SHP77 (cell line): ENCODE results near the gene ISCU.
"Not testable (repeated sequence)": the region's sequence is repeated elsewhere in the genome, so short reads cannot be mapped to it uniquely, and the experiment has no call there.

ENCODE experiments used
- DNase-seq, 2 experiments: peaks; one replicate each; lab custom pipeline; 2025; lab: John Stamatoyannopoulos, UW

ISCU gene

DNA sequence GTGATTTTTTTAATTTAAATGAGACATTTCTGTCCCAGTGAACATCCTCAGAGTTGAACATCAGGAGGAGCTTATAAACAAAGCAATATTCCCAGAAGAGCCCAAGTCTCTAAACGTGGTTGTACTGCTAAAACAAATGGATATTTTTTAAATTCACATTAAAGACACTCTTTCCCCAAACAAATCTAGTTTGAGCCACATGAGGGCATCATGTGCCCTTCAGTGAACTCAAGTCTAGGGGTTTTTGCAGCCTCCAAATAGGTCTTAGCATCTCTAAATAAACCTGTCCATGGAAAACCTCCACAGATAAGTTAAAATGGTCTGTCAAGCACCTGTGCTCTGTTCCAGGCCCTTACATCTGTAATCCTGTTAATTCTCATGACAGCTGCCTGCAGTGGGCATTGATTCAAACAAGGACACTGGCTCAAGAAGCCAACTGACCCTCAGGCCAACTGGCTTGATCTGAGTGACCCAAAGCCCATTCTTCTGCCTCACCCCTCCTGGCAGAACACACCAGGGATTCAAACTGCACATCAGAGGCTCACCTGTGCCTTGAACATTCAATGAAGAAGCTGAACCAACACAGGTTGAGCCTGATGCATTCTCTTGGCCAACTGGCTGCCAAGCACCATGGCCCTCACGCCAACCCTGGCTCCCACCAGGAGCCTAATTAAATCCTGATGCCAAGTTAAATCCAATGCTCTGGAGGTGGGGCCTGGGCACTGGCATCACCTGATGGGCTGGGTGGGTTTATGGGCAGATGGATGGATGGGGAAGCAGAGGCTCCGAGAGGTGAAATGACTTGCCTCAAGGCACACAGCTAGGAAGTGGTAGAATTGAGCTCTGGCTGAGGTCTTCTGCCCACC lies 8.6 kb downstream of the ISCU start:
- peak; percentile 19 to 29 for DNase-seq

DNA sequence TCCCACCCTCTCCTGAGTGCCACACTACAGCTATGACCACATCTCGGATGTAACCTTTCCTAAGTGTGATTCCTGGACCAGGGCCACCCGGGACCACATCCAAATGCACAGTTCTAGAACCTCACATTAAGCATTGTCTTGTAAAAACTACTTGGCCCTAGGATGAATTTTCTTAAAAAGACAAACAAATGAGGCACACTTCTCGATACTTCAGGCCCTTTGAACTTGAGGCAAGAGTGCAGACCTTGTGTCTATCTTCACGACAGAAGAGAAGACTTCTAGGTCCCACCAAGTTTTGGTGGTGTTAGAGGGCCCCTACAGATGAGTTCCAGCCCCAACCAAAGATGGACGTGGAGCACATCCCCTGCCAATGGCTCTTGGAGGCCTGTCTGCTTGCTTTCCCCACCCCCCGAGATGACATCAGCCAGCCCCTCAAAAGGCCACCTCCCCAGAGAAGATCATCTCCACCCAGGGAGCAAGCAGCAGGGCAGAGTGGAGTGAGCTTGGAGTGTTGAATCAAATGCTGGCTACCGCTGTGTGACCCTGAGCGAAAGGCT lies 9.3 kb downstream of the ISCU start:
- no peak for DNase-seq

DNA sequence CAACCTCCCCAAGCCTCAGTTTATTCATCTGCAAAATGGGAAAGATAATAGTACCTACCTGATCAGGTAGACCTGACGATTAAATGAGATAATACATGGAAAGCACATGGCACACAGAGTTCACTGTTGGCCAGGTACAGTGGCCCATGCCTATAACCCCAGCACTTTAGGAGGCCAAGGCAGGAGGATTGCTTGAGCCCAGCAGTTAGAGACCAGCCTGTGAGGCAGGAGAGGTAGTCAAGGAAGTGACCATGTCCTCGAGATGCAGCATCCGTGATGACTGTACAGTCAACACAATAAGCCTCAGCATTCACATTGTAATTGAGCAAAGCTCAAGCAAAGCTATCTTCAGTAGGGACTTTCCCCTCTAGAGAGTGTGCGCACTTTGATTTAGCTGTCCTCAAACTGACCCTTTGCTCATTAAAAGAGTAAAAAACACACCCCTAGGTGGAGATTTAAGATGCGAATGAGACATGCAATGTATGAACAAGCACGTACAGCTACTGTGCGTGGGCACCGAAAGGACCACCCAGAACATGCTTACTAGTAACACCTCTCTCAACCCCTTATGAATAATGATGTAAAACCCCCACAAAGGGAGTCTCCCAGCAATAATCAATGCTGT lies 9.9 kb downstream of the ISCU start:
- no peak for DNase-seq

DNA sequence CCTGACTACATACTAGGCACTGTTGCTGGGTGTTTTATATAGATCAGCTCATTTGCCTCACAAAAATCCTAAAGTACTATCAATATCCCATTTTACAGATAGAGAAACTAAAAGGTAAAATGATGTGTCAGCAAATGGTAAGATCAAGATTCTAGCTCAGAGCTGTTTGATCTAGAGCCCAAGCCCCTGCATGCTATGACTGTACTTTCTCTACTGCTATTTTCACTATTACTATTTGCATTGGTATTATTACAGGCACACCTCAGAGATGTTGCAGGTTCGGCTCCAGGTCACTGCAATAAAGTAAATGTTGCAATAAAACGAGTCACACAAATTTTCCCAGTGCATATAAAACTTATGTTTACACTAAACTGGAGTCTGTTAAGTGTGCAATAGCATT lies 10.9 kb downstream of the ISCU start:
- no peak for DNase-seq

DNA sequence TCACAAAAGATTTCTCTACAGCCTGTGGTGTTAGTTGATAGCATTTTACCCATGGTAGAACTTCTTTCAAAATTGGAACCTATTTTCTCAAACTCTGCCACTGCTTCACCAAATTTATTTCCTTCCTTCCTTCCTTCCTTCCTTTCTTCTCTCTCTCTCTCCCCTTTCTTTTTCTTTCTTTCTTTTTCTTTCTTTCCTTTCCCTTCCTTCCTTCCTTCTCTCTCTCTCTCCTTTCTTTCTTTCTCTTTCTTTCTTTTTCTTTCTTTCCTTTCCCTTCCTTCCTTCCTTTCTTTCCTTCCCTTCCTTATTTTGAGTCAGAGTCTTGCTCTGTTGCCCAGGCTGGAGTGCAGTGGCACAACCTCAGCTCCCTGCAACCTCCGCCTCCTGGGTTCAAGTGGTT lies 11.9 kb downstream of the ISCU start:
- DNase-seq, result not testable (repeated sequence)

DNA sequence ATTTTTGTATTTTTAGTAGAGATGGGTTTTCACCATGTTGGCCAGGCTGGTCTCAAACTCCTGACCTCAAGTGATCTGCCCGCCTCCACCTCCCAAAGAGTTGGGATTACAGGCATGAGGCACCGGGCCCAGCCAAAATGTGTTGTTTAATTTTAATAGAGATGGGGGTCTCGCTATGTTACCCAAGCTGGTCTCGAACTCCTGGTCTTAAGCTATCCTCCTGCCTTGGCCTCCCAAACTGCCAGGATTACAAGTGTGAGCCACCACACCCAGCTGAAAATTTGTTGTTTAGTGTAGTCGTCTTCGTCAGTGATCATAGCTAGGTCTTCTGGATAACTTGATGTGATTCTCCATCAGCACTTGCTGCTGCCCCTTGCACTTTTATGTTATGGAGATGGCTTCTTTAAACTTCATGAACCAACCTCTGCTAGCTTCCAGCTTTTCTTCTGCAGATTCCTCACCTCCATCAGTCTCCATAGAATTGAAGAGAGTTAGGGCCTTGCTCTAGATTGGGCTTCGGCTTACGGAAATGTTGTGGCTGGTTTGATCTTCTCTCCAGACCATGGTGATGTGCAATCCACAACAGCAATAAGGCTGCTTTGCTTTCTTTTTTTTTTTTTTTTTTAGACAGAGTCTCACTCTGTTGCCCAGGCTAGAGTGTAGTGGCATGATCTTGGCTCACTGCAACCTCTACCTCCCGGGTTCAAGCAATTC lies 13.0 kb downstream of the ISCU start:
- DNase-seq, result no peak

DNA sequence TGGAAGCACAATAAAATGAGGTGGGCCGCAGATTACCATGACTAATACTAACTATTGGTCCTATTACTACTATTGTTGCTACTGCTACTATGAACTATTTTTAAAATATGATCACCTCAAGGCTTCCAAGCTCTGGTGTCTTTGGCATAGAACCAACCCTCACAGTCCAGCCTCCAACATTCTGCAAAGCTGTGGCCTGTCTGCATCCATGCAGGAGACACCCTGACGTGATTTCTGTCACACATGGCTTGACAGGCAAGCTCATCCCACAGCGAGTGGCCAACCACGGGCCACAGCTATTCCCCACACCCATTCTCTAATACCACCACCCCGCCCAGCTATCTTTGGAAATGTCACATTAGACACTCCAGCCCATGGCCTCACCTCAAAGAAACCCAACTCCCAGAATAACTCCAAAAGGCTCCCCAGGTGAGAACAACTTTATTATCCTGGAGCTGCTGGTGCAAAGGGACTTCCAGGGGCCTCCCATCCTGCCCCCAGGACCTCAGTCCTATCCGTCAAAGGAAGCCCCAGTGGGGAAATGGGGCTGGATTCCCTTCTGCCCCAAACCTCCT lies 14.4 kb downstream of the ISCU start:
- DNase-seq, result no peak

DNA sequence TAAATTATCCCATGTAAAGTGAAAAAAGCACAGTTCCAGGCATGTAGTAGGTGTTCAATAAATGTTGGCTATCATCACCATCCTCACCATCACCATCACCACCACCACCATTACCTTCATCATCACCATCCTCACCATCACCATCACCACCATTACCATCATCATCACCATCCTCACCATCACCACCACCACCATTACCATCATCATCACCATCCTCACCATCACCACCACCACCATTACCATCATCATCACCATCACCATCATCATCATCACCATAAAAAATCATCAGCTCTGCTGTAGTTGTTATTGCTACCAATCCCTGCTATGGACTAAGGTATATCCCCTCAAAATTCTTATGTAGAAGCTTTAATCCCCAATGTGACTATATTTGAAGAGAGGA lies 15.1 kb downstream of the ISCU start:
- no peak for DNase-seq

DNA sequence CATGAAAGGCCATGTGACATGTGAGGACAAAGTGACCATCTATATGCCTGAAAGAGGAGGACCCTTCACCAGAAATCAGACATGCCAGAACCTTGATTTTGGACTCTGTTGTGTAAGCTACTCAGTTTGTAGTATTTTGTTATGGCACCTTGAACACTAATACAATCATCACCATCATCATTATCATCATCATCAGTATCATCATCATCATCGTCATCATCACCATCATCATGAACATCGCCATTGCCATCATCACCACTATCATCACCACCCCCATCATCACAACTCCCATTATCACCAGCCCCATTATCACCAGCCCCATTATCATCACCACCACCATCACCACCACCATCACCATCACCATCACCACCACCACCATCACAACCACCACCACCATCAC lies 15.9 kb downstream of the ISCU start:
- no peak for DNase-seq

DNA sequence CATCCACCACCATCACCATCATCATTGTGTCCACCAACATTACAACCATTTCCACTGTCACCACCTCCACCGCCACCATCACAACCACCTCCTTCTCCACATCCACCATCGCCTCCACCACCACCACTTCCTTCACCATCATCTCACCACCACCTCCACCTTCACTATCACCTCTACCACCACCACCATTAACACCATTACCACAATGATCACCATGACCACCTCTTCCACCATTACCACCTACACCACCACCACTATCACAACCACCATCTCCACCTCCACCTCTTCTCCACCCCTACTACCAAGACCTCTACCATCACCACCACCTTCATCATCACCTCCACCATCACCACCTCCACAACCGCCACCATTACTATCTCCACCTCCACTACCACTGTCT lies 16.4 kb downstream of the ISCU start:
- DNase-seq, result no peak

DNA sequence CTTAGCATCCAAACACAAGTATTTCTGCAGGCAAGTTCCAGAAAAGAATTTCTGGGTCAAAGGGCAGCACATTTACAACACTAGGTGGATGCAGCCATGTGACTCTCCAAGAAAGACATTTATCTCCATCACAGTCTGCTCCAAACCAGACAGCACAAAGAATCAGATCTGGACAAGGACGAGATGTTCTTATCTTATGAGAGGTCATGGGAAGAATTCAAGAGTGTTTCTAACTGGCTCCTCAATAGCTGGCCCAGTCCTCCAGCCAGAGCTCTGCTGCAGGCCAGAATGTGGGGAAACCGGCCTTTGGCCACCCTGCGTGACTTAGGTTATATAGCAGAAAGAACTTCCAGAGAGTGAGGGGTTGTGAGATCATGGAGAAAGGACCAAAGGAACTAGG lies 18.1 kb downstream of the ISCU start:
- DNase-seq, result no peak

DNA sequence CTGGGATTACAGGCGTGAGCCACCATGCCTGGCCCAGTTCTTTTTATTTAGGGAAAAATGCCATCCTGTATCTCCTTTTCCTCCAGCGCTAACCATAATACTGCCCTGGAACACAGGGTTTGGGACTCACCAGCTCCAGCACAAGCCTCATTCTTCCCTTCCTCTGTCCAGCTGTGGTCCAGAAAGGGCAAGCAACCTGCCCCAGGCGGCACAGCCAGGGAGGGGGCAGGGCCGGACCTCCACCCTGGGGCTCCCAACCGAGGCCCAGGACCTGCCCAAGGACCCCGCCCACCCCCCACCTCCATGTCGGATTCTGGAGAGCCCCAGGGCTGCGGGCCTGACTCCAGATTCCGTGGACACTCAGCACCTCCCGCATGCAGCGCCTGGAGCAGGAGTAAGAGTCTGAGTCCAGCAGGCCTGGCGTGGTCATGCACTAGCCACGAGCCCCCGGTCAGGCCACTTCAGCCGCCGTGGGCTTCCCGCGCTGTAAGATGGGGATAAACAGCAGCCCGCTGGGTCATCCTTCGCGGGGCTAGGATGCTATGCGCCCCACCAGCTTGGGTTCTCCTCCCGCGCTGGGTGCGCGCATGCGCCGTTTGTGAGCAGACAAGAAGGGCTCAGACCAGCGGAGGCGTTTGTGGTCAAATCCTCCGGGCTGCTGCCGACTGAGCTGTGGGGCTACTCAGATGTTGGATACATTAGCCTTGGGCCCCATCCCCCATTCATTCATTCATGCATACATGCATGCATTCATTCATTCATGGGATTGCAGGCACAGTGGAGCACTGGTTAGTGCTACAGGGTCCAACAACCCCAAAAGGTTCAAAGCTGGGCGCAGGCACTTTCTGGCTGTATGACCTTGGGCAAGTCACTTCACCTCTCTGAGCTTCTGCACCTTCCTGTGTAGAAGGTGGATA lies 19.2 kb downstream of the ISCU start:
- DNase-seq, result no peak

DNA sequence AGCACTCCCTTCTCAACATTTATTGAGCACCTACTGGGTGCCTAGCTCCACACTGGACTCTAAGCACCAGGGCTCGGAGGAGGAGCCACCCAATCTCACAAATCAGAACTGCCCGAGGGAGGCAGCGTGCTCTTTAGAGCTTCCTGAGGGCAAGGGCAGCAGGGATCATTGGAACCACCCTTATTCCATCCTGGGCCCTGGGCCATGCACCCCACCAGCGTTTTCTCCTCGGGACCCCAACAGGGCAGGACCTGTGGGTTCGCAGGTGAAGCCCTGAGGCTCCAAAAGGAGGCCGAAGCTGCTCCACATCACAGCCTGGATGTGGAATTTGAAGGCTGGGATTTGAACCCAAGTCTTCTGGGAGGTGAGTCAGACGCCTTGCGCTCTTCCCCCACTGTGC lies 20.1 kb downstream of the ISCU start:
- DNase-seq, result no peak

DNA sequence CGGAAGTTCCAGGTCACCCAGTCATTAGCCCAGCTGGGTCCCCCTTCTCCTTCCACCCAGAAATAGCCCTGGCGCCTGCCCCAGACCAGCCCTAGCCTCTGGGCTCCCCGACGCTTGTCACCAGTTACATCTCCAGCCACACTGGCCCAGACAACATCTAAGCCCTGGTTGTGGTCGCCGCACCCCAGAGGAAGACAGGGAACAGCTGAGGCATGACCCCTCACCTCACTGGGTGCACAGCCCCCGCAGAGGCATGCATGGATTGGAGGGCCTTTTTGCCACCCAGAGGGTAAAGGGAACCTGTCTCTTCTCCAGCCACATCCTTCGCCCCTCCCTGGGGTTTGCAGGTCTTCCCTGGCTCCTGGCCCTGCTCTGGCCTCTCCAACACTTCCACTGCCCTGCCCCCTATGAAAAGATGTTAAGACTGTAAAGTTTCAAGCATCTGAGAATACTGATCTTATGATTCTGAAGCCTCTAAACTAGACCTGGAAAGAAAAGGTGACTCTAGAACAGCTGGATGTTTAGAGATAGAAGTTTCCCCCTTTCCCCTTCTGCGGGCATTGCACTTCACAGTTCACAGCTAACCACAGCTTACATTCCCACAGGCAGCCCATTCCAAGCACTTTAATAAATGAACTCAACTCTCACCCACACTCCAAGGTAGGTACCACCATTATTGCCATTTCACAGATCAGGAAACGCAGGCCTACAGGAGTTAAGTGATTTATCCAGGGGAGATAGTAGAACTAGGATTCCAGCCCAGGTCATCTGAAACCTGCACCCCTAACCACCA lies 20.8 kb downstream of the ISCU start:
- no peak for DNase-seq

DNA sequence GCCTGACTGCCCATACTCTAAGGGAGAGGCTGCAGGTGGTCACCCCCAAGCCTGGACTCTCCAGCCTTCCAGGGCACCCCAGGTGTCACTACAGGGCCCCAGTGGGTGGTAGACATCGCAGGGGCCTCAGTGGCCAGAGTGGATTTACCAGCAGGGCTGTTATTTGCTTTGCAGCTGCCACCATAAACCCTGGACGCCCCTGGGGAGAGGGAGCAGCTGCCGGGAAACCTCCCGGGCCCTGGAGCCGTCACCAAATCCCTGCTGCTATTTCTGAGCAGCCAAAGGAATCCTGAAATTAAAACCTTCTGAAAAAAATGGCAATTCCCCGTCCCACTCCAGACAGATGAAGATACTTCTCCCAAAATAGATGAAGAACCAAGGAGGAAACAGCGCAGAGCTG lies 21.6 kb downstream of the ISCU start:
- DNase-seq, result peak in 1 of 2 experiments; percentile 38

DNA sequence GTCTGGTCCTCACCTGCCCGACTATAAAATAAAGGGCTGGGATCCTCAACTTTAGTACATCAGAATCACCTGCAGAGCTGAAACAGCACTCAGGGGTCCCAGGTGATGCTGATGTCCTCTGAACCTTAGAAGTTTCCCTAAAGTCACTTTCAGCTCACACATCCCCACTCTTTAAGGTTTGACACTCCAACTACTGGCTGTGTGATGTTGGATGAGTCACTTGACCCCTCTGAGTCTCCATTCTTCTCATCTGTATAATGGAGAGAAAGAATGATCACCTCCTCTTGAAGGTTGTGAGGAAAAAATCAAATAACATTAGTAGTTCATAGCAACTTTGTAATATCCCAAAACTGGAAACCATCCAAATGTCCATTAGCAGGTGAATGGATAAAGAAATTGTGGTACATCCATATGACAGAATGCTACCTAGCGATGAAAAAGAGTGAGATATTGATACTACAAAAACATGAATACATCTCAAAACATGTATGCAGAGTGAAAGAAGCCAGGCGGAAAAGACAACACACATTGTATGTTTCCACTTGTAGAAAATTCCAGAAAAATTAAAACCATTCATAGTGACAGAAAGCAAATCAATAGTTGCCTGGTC lies 22.2 kb downstream of the ISCU start:
- no peak for DNase-seq

DNA sequence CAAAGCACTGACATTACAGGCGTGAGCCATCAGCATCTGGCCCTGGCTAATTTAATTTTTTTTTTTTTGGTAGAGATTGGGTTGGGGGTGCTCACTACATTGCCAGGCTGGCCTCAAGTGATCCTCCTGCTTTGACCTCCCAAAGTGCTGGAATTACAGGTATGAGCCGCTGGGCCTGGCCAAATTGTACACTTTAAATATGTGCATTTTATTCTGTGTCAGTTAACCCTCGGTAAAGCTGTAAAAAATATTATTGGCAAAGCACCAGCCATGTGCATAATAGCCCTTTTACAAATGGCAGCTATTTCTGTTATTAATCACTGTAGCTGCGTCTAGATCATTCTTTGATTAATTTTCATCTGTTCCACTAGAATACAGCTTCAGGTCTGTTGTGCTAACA lies 23.5 kb downstream of the ISCU start:
- DNase-seq, result no peak

DNA sequence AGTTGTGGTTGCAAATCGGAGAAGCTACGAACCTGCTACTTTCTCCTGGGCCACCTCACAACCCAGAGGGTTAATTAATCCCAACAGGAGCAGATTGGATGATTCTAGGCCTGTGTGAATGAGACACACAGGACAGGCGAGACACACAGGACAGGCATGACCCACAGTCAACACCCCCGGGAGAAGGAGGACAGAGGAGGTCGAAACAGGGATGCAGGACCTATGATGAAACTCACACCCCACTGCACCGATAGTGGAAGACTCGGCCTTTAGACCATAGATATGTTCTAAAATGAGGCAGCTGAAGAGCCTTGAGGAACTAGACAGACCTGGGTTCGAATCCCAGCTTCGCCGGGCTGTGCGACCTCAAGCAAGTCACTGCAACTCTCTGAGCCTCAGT lies 23.9 kb downstream of the ISCU start:
- no peak for DNase-seq

DNA sequence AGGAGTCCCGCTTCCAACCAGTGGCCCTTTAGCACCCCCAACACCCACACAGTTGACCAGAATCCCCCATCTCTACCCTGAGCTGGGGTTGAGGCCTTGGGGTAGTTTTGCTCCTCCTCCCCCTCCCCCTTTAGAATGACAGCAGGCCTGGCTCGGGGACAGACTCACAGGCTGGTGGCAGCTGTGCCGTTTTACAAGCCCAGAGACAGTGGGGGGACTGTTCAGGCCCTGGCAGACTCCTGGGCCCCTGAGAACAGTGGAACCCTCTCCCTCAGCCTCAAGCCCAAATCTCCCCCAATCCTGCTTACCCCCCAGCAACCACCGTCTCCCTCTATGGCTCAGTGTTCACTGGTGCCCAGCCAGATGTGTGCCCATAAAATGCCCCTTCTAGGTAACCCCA lies 25.4 kb downstream of the ISCU start:
- DNase-seq, result no peak
